Measurements from ENCODE around the gene UPF2.
"Not testable (repeated sequence)": the region's sequence is repeated elsewhere in the genome, so short reads cannot be mapped to it uniquely, and the experiment has no call there.

The UPF2 gene

DNA sequence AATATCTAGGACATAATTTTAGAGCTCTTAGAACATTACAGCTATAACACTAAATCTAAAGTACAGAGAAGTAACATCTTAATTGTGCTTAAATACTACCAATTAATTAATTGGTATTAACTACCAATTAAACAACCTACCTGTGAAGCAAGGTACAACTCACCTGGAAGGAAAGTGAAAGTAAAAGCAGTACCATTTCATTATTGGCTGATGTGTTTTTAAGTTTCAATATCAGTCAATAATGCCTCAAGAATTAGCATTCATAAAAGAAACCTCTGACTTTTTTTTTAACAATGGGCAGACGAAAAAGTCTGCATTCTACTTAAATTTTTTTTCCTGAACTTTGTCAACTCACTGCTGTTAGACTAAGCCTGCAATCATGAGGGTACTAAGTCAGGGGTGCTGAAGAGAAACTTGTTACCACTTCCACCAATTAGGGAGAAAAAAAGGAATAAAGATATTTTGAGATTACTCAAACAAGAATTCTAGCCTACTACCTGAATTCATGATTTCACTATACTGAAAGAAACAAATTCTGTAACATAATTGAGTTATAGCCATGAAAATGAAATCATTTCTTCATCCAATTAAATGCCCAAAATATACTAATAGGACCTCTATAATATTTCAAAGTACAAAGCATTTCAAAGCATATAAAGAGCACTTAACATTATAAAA lies 19.9 kb downstream of the UPF2 start:
- TF ChIP-seq, protein P1, sequence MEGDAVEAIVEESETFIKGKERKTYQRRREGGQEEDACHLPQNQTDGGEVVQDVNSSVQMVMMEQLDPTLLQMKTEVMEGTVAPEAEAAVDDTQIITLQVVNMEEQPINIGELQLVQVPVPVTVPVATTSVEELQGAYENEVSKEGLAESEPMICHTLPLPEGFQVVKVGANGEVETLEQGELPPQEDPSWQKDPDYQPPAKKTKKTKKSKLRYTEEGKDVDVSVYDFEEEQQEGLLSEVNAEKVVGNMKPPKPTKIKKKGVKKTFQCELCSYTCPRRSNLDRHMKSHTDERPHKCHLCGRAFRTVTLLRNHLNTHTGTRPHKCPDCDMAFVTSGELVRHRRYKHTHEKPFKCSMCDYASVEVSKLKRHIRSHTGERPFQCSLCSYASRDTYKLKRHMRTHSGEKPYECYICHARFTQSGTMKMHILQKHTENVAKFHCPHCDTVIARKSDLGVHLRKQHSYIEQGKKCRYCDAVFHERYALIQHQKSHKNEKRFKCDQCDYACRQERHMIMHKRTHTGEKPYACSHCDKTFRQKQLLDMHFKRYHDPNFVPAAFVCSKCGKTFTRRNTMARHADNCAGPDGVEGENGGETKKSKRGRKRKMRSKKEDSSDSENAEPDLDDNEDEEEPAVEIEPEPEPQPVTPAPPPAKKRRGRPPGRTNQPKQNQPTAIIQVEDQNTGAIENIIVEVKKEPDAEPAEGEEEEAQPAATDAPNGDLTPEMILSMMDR (IDR thresholded peaks at IDR 0.05; ENCODE audit: insufficient read depth, low read depth, low read length, missing control alignments): no peak
- no peak overlapping the region for H3K4me3 ChIP-seq (ENCODE audit: low read depth, low read length)
- no peak for DNase-seq (ENCODE audit: low read depth)

DNA sequence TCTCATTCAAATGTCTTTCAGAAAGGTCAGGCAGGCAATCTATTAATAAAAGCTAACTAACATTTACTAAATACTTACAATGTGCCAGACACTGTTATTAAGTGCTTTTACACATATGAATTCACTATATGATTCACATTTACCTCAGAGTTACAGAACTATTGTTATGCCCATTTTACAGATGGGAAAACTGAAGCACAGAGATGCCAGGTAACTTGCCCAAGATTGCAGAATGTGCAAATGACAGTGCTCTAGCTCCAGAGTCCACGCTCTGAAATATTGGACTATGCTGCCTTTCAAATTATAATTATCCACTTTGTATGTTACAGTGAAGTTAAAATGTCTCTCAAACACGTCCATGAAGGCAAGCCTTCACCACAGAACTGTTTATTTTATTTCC lies 22.0 kb downstream of the UPF2 start:
- DNase-seq (ENCODE audit: low read depth): no peak
- H3K4me3 ChIP-seq (ENCODE audit: low read depth, low read length): no peak overlapping the region
- TF ChIP-seq, protein P1 (IDR thresholded peaks at IDR 0.05; ENCODE audit: insufficient read depth, low read depth, low read length, missing control alignments): no peak

DNA sequence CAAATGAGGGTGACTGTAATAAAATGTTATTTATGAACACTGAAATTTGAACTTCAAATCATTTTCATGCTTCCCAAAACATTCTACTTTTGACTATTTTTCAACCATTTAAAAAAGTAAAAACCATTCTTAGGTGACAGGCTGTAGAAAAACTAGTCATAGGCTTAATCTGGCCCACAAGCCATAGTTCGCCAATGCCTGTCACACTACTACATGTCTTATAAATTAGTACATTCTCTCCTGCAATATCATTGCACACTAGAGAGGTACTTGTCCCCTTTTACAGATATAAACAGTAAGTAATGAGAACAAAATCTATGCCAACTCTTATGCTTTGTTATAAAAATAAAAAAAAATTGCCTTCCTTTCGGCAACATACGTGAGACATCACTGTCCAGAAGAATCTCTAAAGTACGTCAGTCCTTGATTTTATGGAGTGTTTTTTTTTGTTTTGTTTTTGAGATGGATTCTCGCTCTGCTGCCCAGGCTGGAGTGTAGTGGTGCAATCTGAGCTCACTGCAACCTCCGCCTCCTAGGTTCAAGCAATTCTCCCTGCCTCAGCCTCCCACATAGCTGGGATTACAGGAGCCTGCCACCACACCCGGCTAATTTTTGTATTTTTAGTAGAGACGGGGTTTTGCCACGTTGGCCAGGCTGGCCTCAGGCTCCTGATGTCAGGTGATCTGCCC lies 23.2 kb downstream of the UPF2 start:
- no peak overlapping the region for H3K4me3 ChIP-seq (ENCODE audit: low read depth, low read length)
- TF ChIP-seq, protein P1 (IDR thresholded peaks at IDR 0.05; ENCODE audit: insufficient read depth, low read depth, low read length, missing control alignments): no peak
- no peak for DNase-seq (ENCODE audit: low read depth)

DNA sequence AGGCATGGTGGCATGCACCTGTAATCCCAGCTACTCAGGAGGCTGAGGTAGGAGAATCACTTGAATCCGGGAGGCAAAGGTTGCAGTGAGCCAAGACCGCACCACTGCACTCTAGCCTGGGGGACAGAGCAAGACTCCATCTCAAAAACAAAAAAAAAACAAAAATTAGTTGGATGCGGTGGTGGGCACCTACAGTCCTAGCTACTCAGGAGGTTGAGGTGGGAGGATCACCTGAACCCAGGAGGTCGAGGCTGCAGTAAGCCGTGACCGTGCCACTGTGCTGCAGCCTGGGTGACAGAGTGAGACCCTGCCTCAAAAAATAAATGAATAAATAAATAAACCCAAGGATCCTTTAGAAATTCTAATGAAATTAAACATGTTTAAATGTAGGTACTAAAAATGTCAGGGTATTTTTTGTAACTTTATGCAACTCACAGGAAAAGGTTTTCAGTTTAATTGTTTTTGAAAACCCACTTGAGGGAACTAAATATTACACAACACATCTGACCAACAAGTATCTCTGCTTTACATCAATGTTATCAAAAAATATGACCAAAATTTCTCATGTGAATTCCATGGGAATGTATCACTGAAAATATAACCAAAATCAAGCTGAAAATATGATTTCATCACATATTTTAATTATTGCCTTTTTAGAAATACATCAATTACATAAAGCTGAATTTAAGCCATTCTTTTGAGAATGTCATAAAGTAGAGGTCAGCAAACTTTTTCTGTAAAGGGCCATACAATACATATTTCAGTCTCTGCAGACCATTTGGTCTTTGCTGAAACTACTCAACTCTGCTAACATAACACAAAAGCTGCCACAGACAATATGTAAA lies 23.9 kb downstream of the UPF2 start:
- no peak overlapping the region for H3K4me3 ChIP-seq (ENCODE audit: low read depth, low read length)
- DNase-seq (ENCODE audit: low read depth): no peak
- TF ChIP-seq, protein P1 (IDR thresholded peaks at IDR 0.05; ENCODE audit: insufficient read depth, low read depth, low read length, missing control alignments): no peak

DNA sequence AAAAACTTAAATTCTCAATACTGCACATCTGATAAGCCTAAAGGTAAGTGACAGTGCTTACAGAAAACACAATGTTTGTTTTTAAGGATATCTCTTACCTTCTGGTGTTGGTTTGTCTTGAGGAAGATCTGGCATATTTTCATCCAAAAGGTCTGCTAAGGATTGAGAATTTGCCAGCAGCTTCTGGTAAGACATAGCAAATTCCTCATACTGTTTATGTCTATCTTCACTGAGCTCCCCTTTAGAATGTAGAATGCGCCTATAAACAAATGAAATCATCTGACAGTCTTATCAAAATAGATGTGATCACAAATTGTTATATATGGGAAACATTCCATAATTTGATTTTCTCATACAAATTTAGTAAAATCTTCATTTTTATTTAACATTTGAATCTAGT lies 28.7 kb downstream of the UPF2 start:
- TF ChIP-seq, protein P1 (IDR thresholded peaks at IDR 0.05; ENCODE audit: insufficient read depth, low read depth, low read length, missing control alignments): no peak
- no peak overlapping the region for H3K4me3 ChIP-seq (ENCODE audit: low read depth, low read length)
- DNase-seq (ENCODE audit: low read depth): no peak

DNA sequence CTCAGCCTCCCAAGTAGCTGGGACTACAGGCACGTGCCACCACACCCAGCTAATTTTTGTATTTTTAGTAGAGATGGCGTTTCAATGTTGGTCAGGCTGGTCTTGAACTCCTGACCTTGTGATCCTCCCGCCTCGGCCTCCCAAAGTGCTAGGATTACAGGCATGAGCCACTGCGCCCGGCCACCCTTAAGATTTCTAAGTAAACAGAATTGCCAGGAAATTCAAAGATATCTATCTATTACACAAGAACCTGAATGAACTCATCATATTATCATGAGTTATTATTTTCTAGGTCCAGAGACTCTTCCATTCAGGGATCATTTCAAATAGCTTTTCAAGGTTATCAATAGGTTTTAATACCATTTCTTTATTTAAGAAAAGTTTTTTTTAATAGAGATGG lies 29.2 kb downstream of the UPF2 start:
- H3K4me3 ChIP-seq (ENCODE audit: low read depth, low read length); DNase-seq (ENCODE audit: low read depth): not testable (repeated sequence)

DNA sequence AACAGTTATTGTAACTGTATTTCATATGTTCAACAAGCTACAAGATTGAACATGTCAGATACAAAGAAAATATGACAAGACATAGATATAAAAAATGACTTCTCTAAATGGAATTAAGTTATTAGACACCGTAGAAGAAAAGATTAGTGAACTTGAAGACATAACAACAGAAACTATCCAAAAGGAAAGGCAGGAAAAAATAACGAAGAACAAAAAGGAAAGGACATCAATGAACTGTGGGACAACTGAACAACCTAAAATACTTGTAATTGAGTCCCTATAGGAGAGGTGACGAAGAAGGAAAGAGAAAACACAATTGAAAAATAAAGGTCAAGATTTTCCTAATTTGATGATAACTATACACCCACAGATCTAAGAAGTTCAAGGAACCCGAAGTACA lies 32.3 kb downstream of the UPF2 start:
- TF ChIP-seq, protein P1 (IDR thresholded peaks at IDR 0.05; ENCODE audit: insufficient read depth, low read depth, low read length, missing control alignments): no peak
- no peak overlapping the region for H3K4me3 ChIP-seq (ENCODE audit: low read depth, low read length)
- DNase-seq (ENCODE audit: low read depth): no peak

DNA sequence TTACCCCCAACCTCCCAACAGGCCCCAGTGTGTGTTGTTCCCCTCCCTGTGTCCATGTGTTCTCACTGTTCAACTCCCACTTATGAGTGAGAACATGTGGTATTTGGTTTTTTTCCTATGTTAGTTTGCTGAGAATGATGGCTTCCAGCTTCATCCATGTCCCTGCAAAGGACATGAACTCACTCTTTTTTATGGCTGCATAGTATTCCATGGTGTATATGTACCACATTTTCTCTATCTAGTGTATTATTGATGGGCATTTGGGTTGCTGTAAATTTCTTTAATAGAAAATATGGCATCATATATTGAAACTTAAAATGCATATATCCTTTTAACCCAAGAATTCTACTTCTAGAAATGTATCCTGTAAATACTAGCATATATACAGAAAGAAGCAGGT lies 33.8 kb downstream of the UPF2 start:
- H3K4me3 ChIP-seq (ENCODE audit: low read depth, low read length); DNase-seq (ENCODE audit: low read depth): not testable (repeated sequence)

All from GM12865 (cell line).